ENCODE data around the gene GRK5.
A peak's percentile ranks its signal among the peaks of the same experiment; 100 is the strongest.

The GRK5 gene

GRCh38 chr10:119199231-119199992, 8.0 kb upstream of the GRK5 start:
- TF ChIP-seq, protein P1, sequence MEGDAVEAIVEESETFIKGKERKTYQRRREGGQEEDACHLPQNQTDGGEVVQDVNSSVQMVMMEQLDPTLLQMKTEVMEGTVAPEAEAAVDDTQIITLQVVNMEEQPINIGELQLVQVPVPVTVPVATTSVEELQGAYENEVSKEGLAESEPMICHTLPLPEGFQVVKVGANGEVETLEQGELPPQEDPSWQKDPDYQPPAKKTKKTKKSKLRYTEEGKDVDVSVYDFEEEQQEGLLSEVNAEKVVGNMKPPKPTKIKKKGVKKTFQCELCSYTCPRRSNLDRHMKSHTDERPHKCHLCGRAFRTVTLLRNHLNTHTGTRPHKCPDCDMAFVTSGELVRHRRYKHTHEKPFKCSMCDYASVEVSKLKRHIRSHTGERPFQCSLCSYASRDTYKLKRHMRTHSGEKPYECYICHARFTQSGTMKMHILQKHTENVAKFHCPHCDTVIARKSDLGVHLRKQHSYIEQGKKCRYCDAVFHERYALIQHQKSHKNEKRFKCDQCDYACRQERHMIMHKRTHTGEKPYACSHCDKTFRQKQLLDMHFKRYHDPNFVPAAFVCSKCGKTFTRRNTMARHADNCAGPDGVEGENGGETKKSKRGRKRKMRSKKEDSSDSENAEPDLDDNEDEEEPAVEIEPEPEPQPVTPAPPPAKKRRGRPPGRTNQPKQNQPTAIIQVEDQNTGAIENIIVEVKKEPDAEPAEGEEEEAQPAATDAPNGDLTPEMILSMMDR (IDR thresholded peaks at IDR 0.05; ENCODE audit: low read depth, low read length): peak; percentile 80
- H3K4me3 ChIP-seq (ENCODE audit: low read depth, low read length): no peak overlapping the region

GRCh38 chr10:119201233-119201632, 6.1 kb upstream of the GRK5 start:
- TF ChIP-seq, protein P1 (IDR thresholded peaks at IDR 0.05; ENCODE audit: low read depth, low read length): no peak
- H3K4me3 ChIP-seq (ENCODE audit: low read depth, low read length): no peak overlapping the region

GRCh38 chr10:119203006-119203405, 4.4 kb upstream of the GRK5 start:
- TF ChIP-seq, protein P1 (IDR thresholded peaks at IDR 0.05; ENCODE audit: low read depth, low read length): no peak
- no peak overlapping the region for H3K4me3 ChIP-seq (ENCODE audit: low read depth, low read length)

- H3K4me3 ChIP-seq (ENCODE audit: low read depth, low read length): peak overlapping the region; percentile 97
- TF ChIP-seq, protein P1 (IDR thresholded peaks at IDR 0.05; ENCODE audit: low read depth, low read length): no peak
Measured at GRCh38 chr10:119205894-119206602, 1.3 kb upstream of the GRK5 start.

GRCh38 chr10:119206603-119207365, 587 bp upstream of the GRK5 start:
- TF ChIP-seq, protein P1 (IDR thresholded peaks at IDR 0.05; ENCODE audit: low read depth, low read length): peak; percentile 48
- H3K4me3 ChIP-seq (ENCODE audit: low read depth, low read length): peak overlapping the region; percentile 97

- TF ChIP-seq, protein P1 (IDR thresholded peaks at IDR 0.05; ENCODE audit: low read depth, low read length): no peak
Measured at GRCh38 chr10:119207713-119208552, 562 bp downstream of the GRK5 start.

More at GRCh38 chr10:119207713-119208552, 562 bp downstream of the GRK5 start:
- H3K4me3 ChIP-seq (ENCODE audit: low read depth, low read length): peak overlapping the region; percentile 97

Measured in WI38 (cell line).